GM18519 (cell line): ENCODE measurements around the gene TMEM59L.
"Not testable (repeated sequence)": the region's sequence is repeated elsewhere in the genome, so short reads cannot be mapped to it uniquely, and the experiment has no call there.

Experiments used
- ATAC-seq: cut with Tn5 transposase; IDR thresholded peaks from one replicate; pipeline ENCODE4 v1.9.1; 2021; ENCODE audit warnings: mild to moderate bottlenecking, moderate library complexity; ENCODE audit not compliant: unreplicated experiment, low FRiP score

The TMEM59L gene

GRCh38 chr19:18593367-18594095, 19.1 kb upstream of the TMEM59L start:
- no peak for ATAC-seq

GRCh38 chr19:18594096-18594823, 18.4 kb upstream of the TMEM59L start:
- no peak for ATAC-seq

- ATAC-seq, result no peak
Observed at GRCh38 chr19:18594824-18595373, 17.8 kb upstream of the TMEM59L start.

GRCh38 chr19:18595475-18595874, 17.2 kb upstream of the TMEM59L start:
- ATAC-seq, result no peak

GRCh38 chr19:18596752-18597157, 15.9 kb upstream of the TMEM59L start:
- ATAC-seq, result no peak

GRCh38 chr19:18597809-18598660, 14.6 kb upstream of the TMEM59L start:
- no peak for ATAC-seq

- ATAC-seq, result no peak
Observed at GRCh38 chr19:18599485-18599884, 13.2 kb upstream of the TMEM59L start.

- not testable (repeated sequence) for ATAC-seq
Observed at GRCh38 chr19:18600692-18601397, 11.8 kb upstream of the TMEM59L start.

- ATAC-seq, result no peak
Observed at GRCh38 chr19:18601875-18602274, 10.8 kb upstream of the TMEM59L start.

GRCh38 chr19:18603255-18603957, 9.3 kb upstream of the TMEM59L start:
- ATAC-seq, result no peak

GRCh38 chr19:18603958-18604819, 8.5 kb upstream of the TMEM59L start:
- ATAC-seq, result no peak

- ATAC-seq, result no peak
Observed at GRCh38 chr19:18604820-18605159, 7.9 kb upstream of the TMEM59L start.

GRCh38 chr19:18605196-18605545, 7.5 kb upstream of the TMEM59L start:
- ATAC-seq, result no peak

GRCh38 chr19:18605546-18606280, 7.0 kb upstream of the TMEM59L start:
- no peak for ATAC-seq

GRCh38 chr19:18606281-18607225, 6.1 kb upstream of the TMEM59L start, which contains the start of gene CRLF1:
CRLF1 (minus strand) TSS chr19:18606799; CDS start chr19:18606656, 143 bp downstream.
- ATAC-seq, result no peak

- ATAC-seq, result no peak
Observed at GRCh38 chr19:18607226-18608101, 5.2 kb upstream of the TMEM59L start.
